8988T (cell line): ENCODE data around the gene GPC6.
"Not testable (repeated sequence)": the region's sequence is repeated elsewhere in the genome, so short reads cannot be mapped to it uniquely, and the experiment has no call there.

ENCODE experiments used
- DNase-seq: peaks from one replicate; pipeline ENCODE4 v3.0.0; 2011

The GPC6 gene

GRCh38 chr13:93450761-93451160, 224.2 kb downstream of the GPC6 start:
- DNase-seq, result no peak

DNA sequence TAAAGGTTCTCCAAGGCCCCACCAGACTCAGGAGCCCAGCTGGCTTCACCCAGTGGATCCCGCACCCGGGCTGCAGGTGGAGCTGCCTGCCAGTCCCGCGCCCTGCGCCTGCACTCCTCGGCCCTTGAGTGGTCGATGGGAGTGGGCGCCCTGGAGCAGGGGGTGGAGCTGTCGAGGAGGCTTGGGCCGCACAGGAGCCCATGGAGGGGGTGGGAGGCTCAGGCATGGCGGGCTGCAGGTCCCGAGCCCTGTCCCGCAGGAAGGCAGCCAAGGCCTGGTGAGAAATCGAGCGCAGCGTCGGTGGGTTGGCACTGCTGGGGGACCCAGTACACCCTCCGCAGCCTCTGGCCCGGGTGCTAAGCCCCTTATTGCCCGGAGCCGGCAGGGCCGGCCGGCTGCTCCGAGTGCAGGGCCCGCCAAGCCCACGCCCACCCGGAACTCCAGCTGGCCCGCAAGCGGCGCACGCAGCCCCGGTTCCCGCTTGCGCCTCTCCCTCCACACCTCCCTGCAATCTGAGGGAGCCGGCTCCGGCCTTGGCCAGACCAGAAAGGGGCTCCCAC, 228.1 kb downstream of the GPC6 start:
- DNase-seq, result not testable (repeated sequence)

GRCh38 chr13:93455861-93456260, 229.3 kb downstream of the GPC6 start:
- DNase-seq, result no peak

GRCh38 chr13:93460005-93460404, 233.4 kb downstream of the GPC6 start:
- DNase-seq, result no peak

DNA sequence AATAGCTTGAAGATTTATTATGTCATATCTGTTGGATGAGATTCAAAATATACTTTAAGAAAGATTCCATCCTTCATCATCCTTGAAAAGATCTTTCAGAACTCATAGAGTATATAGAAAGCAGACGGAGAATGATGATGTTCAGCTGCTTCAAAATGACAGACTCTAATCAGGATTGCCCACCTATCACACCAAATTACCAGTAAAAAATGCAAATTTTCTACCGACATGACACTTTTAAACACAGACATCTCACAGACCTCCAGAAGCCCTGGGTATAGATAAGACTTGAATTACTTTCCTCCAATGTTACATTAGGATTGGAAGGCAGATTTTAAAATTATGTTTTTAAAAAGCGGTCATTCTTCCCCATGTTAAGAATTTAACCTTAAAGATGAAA, 235.5 kb downstream of the GPC6 start:
- DNase-seq, result no peak

DNA sequence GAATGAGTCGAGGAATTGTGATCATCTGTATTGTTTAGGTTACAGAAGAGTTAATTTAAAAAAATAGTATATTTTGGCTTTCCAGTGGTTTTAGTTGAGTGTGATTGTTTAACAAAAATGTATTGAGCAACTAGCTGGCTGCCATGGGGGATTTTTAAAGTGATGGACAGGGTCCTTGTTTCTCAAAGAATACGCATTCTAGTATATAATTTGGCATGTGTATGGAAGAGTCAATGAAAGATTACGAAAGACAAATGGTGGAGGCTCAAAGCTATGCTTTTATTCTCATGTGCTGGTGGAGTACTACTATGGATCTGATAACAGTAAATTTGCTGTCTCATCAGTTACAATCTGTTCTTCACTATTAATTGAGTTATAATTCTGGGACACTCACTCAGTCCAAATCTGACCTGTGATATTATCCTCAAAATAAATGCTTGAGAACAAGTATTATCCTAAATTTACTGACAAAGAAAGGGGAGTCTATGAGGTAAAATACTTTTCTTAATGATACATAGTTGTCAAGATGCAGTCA, 240.0 kb downstream of the GPC6 start:
- no peak for DNase-seq

DNA sequence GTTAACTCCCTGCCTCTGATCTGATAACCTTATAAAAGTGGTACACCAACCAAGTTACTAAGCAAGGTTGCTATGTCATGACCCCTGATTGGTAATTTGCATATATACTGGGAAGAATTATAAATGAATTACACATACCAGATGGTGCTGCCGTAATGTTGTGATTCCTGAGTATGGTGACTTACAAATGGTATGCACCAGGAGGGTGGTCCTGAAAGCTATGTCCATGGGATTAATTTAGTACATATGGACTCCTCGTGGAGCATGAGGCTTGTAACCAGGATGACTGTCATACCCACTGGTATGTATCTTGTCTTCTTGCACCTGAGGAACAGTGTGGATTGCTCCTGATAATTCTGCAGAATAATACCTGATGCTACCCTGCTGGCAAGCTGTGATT, 240.6 kb downstream of the GPC6 start:
- DNase-seq, result no peak

- no peak for DNase-seq
Observed at GRCh38 chr13:93468433-93468832, 241.8 kb downstream of the GPC6 start.

DNA sequence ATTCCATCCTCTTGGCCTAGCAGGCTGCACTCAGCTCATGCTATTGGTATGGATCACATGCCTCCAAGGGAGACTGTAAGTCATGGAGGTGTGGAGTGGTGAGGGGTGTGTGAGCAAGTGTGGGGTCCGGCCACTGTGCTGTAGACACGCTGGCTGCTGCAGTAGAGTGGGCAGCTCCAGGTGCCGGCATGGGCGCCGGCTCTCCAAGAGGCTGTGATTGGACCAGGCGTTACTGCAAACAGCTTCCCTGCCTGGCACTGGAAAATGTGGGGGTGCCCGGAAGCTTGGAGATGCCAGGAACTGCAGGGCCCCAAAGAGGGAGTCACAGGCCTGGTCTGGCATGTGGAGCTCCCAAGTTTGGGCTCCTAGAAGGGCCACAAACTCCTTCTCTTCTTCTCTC, 245.7 kb downstream of the GPC6 start:
- no peak for DNase-seq

DNA sequence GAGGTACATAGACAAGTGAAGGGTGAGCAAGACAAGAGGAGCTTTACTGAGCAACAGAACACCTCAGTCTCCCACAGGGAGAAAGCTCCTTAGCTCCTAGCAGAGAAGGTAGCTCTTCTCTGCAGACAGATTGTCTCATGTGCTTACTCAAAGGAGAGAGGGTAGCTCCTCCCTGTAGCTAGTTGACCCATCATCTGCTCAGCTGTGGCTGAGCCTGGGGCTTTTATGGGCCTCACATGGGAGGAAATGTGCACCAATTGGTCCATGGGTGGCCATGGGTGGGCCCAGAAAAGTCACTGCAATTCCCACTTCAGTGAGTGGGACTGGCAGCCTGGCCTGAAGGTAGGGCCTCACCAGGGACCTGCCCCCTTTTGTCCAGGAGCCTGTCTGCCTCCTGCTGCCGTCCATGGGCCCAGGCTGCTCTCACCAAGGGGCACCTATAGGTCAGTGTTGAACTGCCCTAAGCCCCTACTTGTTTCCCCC, 246.2 kb downstream of the GPC6 start:
- DNase-seq, result no peak

GRCh38 chr13:93473441-93474270, 247.0 kb downstream of the GPC6 start:
- no peak for DNase-seq

GRCh38 chr13:93476175-93476574, 249.6 kb downstream of the GPC6 start:
- DNase-seq, result no peak

- no peak for DNase-seq
Observed at GRCh38 chr13:93477238-93477637, 250.6 kb downstream of the GPC6 start.

GRCh38 chr13:93480553-93481106, 254.0 kb downstream of the GPC6 start:
- DNase-seq, result no peak

GRCh38 chr13:93496117-93496516, 269.5 kb downstream of the GPC6 start:
- not testable (repeated sequence) for DNase-seq

DNA sequence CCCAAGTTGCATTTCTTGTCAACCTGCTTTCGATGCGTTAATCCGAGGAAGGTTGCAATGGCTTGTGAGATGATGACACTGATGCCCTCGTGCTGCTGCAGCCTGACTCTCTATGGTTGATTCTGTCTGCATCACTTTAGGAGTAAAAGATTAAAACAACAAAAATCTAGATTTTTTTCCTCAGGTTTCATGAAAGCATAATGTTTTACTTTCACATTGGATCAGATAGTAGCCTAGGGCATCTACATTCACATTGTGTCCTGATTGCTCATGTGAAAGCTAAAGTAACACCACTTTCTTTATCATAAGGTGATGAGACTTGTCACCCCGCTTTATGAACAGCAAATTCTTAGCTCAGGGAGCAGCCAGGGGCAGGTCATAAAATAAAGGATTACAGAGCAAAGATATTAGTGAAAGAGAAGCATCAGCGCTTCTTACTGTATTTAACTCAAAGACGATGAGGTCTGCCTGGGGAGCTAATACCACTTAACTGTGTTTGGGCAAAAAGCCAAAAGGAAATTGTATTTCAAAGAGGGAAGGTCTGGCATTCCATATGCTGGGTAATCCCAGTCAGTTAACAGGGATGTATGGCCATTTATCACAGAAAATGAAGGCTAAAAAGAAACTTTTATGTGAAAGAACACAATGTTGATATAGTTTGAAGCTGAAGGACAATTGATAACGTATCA, 270.5 kb downstream of the GPC6 start:
- no peak for DNase-seq

DNA sequence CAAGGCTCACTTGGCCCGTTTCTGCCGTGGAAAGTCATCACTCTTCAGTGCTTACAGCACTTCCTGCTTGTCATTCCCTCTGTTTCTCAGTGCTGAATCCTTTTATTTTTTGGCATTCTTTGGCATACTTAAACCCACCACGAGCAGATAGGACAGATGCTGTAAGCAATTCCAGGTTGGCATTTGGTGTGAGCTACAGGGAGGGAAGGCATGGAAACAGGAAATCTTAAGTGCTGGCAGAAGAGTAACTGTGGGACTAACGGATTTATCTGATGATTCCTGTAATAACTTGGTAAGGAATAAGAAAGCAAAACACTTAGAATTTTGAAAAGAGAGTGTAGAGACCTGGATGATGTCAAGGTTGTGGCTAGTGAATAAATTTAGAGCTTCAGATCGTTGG, 273.4 kb downstream of the GPC6 start:
- no peak for DNase-seq

- no peak for DNase-seq
Observed at GRCh38 chr13:93502071-93502470, 275.5 kb downstream of the GPC6 start.

DNA sequence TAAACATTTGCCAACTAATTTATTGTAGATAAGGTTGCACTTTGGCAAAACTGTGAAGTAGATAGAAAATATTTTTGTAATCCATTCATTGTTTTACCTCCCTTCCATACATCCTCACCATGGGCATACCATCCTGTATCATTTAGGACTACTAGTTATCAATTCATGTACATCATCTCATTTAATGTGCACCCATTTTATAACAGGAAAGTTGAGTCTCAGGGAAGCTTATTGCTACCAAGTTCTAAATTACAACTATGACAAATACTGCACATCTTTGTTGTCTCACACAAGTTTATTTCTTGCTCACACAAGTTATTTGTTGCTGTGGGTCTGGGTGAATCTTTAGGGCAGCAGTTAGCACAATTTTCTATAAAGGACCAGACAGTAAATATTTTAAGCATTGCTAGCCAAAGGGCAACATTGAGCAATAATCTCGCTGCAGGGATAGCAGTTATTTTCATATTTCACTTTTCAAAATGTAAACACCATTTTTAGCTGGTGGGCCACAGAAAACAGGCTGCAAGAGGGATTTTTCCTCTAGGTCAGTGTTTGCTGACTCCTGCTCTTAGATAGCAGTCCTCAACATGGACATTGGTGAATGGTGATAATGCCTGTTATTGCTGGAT, 276.5 kb downstream of the GPC6 start:
- no peak for DNase-seq

DNA sequence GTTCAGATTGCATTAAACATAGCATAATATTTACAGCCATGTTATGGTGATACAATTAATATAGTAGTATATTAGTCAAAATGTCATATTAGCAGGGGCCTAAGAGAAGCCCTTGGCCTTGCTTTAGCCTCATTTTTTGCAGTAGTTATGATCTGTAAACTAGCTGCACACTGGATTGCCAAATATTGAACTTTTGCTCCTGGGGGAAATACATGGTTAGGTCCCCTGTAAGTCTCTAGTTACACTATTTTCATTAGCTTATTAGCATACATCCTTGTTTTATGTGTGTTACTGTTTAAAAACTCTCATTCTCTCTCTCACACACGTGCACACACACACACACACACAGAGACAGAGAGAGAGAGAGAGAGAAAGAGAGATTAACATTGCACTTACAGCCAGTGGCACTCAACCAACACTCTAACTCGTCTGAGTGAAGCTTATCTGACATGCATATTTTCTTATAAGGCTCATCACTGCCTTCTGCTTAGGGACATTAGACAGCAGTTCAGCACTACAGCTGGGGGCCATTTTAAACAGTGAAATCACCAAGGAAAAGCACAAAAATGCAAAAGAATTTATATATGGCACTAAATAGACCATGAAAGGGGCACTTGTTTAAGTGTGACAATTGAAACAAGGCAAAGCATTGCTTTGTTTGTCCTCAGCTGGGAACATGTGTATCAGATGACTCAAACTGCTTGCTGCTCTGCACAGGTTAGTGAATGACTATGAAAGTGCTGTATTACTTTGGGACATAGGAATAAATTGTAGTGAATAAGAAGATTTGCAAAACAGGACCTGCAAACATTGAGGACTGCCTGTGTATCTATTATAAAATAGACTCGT, 278.7 kb downstream of the GPC6 start:
- no peak for DNase-seq

GRCh38 chr13:93511011-93511410, 284.4 kb downstream of the GPC6 start:
- no peak for DNase-seq

DNA sequence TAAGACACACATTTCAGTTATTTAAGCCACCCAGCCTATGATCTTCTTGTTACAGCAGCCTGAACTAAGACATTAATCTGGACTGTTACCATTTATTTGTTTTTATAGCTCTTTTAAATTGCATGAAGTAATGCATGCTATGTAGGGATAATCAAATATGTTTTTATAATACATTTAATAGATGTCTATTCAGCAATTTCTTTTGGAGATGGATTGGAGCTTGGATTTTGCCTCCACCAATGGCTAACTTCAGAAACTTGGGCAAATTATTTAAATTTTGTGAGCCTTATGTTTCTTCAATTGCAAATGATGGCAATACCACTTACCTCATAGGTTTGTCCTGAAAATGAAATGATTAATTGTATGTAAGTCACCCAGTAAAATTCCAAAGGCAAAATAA, 288.7 kb downstream of the GPC6 start:
- DNase-seq, result no peak
